ENCODE results near the gene IRF2BPL. TPM values are rescaled to one million over a fixed set of nuclear protein-coding genes. Genes with fewer than 3 reads are reported as not detected.

The IRF2BPL gene
- total and polyA plus RNA-seq, 2 of the 8 experiments (the other 6 are each of a cell fraction or from before 2014, with no cell fraction given): 18.8 to 57.0 TPM

GRCh38 chr14:77065851-77066577, 37.5 kb upstream of the IRF2BPL start (continued):
- TF ChIP-seq HDAC2 (IDR thresholded peaks at IDR 0.05; ENCODE audit: borderline replicate concordance in 1 of 2, low read depth in 2 of 2, low read length in 2 of 2): no peak
- no peak for TF ChIP-seq BACH1 (IDR thresholded peaks at IDR 0.05; ENCODE audit: low read length)
- no peak for TF ChIP-seq TBP (IDR thresholded peaks at IDR 0.05; ENCODE audit: low read depth, low read length)
- no peak for TF ChIP-seq USF2 (IDR thresholded peaks at IDR 0.05; ENCODE audit: low read length)
- TF ChIP-seq SRF (IDR thresholded peaks at IDR 0.05; ENCODE audit: low read depth, low read length): no peak
- TF ChIP-seq RXRA (IDR thresholded peaks at IDR 0.05; ENCODE audit: insufficient read depth, low read depth, low read length): no peak
- TF ChIP-seq CHD2 (IDR thresholded peaks at IDR 0.05; ENCODE audit: low read length): no peak
- no peak for TF ChIP-seq SP1 (IDR thresholded peaks at IDR 0.05; ENCODE audit: low read depth, low read length)
- TF ChIP-seq CBX5 (IDR thresholded peaks at IDR 0.05; ENCODE audit: low read depth, low read length): no peak
- TF ChIP-seq TAF7 (optimal IDR thresholded peaks at IDR 0.05; ENCODE audit: borderline replicate concordance, low read depth, low read length): no peak
